ENCODE results near the gene MIB1. TPM values are rescaled to one million over a fixed set of nuclear protein-coding genes. Genes with fewer than 3 reads are reported as not detected.
"Not testable (repeated sequence)": the region's sequence is repeated elsewhere in the genome, so short reads cannot be mapped to it uniquely, and the experiment has no call there.

The MIB1 gene
- total RNA-seq, 4 donors from 2014 or later: 25.8 to 33.9 (median 28.4) TPM

DNA sequence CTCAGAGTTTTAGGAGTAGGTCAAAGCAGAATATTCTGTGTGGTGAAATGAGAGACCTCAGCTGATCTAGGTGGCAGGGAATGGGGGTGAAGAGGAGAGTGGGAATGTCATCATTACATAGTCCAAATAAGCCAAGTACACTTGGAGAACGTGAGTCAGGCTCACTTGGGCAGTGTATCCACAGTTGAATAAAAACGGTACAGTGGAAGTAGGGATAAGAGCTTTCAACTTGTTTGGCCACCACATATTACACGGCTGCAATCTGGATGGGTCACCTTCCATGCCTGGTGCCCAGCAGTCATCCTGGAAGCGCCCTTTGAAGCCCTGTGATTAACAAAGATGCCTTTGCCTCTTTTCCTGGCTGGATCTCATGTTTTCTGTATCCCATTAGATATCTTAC lies 28.6 kb downstream of the MIB1 start:
- WGBS, 2 donors: 92 to 96% methylated on average over 4 of the region's 4 CpGs
- H3K36me3 ChIP-seq: peaks cover 0 to 63% (median 0%) of the 10 kb centered on the region in 3 donors
- H3K4me1 ChIP-seq: peaks cover 0 to under 1% (median 0%) of the 10 kb centered on the region in 4 donors
- no peaks in the 10 kb centered on the region for H3K9me3 ChIP-seq
- TF ChIP-seq POLR2A (IDR thresholded peaks at IDR 0.05) (no peak), EP300 (IDR thresholded peaks at IDR 0.05) (no peak)
- TF ChIP-seq, protein P1, sequence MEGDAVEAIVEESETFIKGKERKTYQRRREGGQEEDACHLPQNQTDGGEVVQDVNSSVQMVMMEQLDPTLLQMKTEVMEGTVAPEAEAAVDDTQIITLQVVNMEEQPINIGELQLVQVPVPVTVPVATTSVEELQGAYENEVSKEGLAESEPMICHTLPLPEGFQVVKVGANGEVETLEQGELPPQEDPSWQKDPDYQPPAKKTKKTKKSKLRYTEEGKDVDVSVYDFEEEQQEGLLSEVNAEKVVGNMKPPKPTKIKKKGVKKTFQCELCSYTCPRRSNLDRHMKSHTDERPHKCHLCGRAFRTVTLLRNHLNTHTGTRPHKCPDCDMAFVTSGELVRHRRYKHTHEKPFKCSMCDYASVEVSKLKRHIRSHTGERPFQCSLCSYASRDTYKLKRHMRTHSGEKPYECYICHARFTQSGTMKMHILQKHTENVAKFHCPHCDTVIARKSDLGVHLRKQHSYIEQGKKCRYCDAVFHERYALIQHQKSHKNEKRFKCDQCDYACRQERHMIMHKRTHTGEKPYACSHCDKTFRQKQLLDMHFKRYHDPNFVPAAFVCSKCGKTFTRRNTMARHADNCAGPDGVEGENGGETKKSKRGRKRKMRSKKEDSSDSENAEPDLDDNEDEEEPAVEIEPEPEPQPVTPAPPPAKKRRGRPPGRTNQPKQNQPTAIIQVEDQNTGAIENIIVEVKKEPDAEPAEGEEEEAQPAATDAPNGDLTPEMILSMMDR (IDR thresholded peaks at IDR 0.05): no peak
- no peaks in the 10 kb centered on the region for H3K27me3 ChIP-seq
- no peak overlapping the region for H3K27ac ChIP-seq
- no peak overlapping the region for H3K4me3 ChIP-seq
- no peak for DNase-seq (ENCODE audit: low spot score in 2 of 2)

GRCh38 chr18:21774722-21775121 lies 34.1 kb downstream of the MIB1 start:
- WGBS, 2 donors: 81 to 94% methylated on average over 7 of the region's 7 CpGs
- H3K9me3 ChIP-seq: no peaks in the 10 kb centered on the region
- H3K4me3 ChIP-seq: no peak overlapping the region
- peaks cover 0 to 4% (median 0%) of the 10 kb centered on the region in 4 donors for H3K4me1 ChIP-seq
- H3K27me3 ChIP-seq: no peaks in the 10 kb centered on the region
- H3K36me3 ChIP-seq: peaks cover 0 to 50% (median 3%) of the 10 kb centered on the region in 3 donors
- no peak for TF ChIP-seq EP300 (IDR thresholded peaks at IDR 0.05)
- TF ChIP-seq POLR2A (IDR thresholded peaks at IDR 0.05): no peak
- TF ChIP-seq, protein P1 (IDR thresholded peaks at IDR 0.05): no peak
- DNase-seq (ENCODE audit: low spot score in 2 of 2): no peak
- H3K27ac ChIP-seq: no peak overlapping the region

GRCh38 chr18:21777814-21778213 lies 37.2 kb downstream of the MIB1 start:
- no peak overlapping the region for H3K27ac ChIP-seq
- no peaks in the 10 kb centered on the region for H3K9me3 ChIP-seq
- H3K27me3 ChIP-seq: no peaks in the 10 kb centered on the region
- H3K4me1 ChIP-seq: peaks cover 0 to 4% (median 0%) of the 10 kb centered on the region in 4 donors
- H3K4me3 ChIP-seq: no peak overlapping the region
- no peak for TF ChIP-seq POLR2A (IDR thresholded peaks at IDR 0.05)
- TF ChIP-seq, protein P1 (IDR thresholded peaks at IDR 0.05): no peak
- no peak for TF ChIP-seq EP300 (IDR thresholded peaks at IDR 0.05)
- 52 to 63% methylated on average over 2 of the region's 2 CpGs for WGBS, 2 donors
- peaks cover 3 to 65% (median 5%) of the 10 kb centered on the region in 3 donors for H3K36me3 ChIP-seq
- no peak for DNase-seq (ENCODE audit: low spot score in 2 of 2)

- H3K9me3 ChIP-seq: peaks cover 0 to 29% (median 4%) of the 10 kb centered on the region in 4 donors
- H3K4me1 ChIP-seq: no peaks in the 10 kb centered on the region
- H3K36me3 ChIP-seq: peaks cover 2 to 87% (median 3%) of the 10 kb centered on the region in 3 donors
- DNase-seq (ENCODE audit: low spot score in 2 of 2): no peak
- H3K27me3 ChIP-seq: no peaks in the 10 kb centered on the region
- TF ChIP-seq, protein P1 (IDR thresholded peaks at IDR 0.05): no peak
- TF ChIP-seq EP300 (IDR thresholded peaks at IDR 0.05) (no peak), POLR2A (IDR thresholded peaks at IDR 0.05) (no peak)
- H3K4me3 ChIP-seq: no peak overlapping the region
- no peak overlapping the region for H3K27ac ChIP-seq
Observed at GRCh38 chr18:21786526-21786925, 45.9 kb downstream of the MIB1 start.

DNA sequence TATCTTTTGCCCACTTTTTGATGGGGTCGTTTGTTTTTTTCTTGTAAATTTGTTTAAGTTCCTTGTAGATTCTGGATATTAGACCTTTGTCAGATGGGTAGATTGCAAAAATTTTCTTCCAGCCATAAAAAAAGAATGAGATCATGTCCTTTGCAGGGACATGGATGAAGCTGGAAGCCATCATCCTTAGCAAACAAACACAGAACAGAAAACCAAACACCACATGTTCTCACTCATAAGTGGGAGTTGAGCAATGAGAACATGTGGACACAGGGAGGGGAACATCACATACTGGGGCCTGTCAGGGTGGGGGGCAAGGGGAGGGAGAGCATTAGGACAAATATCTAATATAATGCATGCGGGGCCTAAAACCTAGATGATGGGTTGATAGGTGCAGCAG lies 55.5 kb downstream of the MIB1 start:
- peaks cover 0 to 24% (median 0%) of the 10 kb centered on the region in 4 donors for H3K4me1 ChIP-seq
- H3K9me3 ChIP-seq; H3K27me3 ChIP-seq; DNase-seq (ENCODE audit: low spot score in 2 of 2); H3K27ac ChIP-seq; H3K4me3 ChIP-seq: not testable (repeated sequence)
- peaks cover 0 to 11% (median 0%) of the 10 kb centered on the region in 3 donors for H3K36me3 ChIP-seq
- WGBS, 2 donors: 65 to 74% methylated on average over 2 of the region's 2 CpGs

DNA sequence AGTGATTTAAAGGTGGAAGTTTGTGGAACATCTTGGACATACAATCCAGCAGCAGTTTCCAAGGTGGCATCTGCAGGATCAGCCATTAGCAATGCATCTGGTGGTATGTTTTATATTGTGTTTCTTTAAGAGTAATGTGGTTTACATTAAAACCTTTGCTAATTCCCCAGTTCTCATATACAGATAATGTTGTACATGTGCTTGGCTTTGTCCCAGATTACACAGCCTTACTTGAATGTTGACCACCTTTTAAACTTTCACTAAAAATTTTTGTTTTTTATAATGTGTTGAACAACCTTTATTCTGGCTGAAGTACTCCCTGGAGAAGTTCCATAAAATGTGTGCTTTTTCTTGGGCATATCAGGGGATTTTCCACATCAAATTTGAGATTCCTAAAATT lies 57.5 kb downstream of the MIB1 start:
- Histone ChIP-seq H3K36me3 (no peaks in the 10 kb centered on the region), H3K27me3 (no peaks in the 10 kb centered on the region), H3K4me1 (peaks cover 0 to 24% (median 0%) of the 10 kb centered on the region in 4 donors), H3K27ac (peak overlapping the region in 1 of 4 donors; percentile 25), H3K4me3 (no peak overlapping the region), H3K9me3 (no peaks in the 10 kb centered on the region)
- no peak for DNase-seq (ENCODE audit: low spot score in 2 of 2)
- TF ChIP-seq, protein P1 (IDR thresholded peaks at IDR 0.05): no peak
- TF ChIP-seq POLR2A (IDR thresholded peaks at IDR 0.05): no peak
- TF ChIP-seq EP300 (IDR thresholded peaks at IDR 0.05): no peak
